CD14-positive monocyte (primary cell): ENCODE measurements around the gene PRDM12. TPM values are rescaled to one million over a fixed set of nuclear protein-coding genes. Genes with fewer than 3 reads are reported as not detected.

Experiments used
- DNase-seq, 3 donors: peaks; one replicate each; pipeline ENCODE4 v3.0.0-alpha.2; 2011 to 2022
- H2AFZ ChIP-seq: 2 replicates; pipeline ENCODE4 v1.6.0; 2012; ENCODE audit warnings: mild to moderate bottlenecking, low read depth, low read length, inconsistent platforms; ENCODE audit not compliant: insufficient read depth, poor library complexity, severe bottlenecking
- H3K27ac ChIP-seq, 2 donors: 1 replicate in 1 of 2; 2 replicates in 1 of 2; pipeline ENCODE4 v1.5.1; 2012 to 2013; ENCODE audit warnings: low read length in 2 of 2, control low read depth in 1 of 2, inconsistent platforms in 1 of 2, low read depth in 1 of 2, mild to moderate bottlenecking in 1 of 2
- H3K27me3 ChIP-seq, 2 donors: one replicate each; pipeline versions ENCODE4 v1.6.0 to v1.6.1; 2011 to 2013; ENCODE audit warnings: low read length in 2 of 2; ENCODE audit not compliant: control insufficient read depth in 2 of 2, insufficient read depth in 2 of 2
- H3K36me3 ChIP-seq, 2 donors: replicated peaks in 1 of 2; 1 replicate in 1 of 2; 2 replicates in 1 of 2; pipeline versions ENCODE4 v1.5.1 to v1.6.1; 2012 to 2013; ENCODE audit warnings: low read length in 2 of 2, control low read depth in 1 of 2, inconsistent platforms in 1 of 2, mild to moderate bottlenecking in 1 of 2; ENCODE audit not compliant: insufficient read depth in 2 of 2, control insufficient read depth in 1 of 2
- H3K4me1 ChIP-seq, 2 donors: 1 replicate in 1 of 2; 2 replicates in 1 of 2; pipeline versions ENCODE4 v1.5.1 to v1.6.1; 2012 to 2013; ENCODE audit warnings: low read length in 2 of 2, control low read depth in 1 of 2, inconsistent platforms in 1 of 2, mild to moderate bottlenecking in 1 of 2, moderate library complexity in 1 of 2; ENCODE audit not compliant: insufficient read depth in 2 of 2, control insufficient read depth in 1 of 2
- H3K4me2 ChIP-seq: replicated peaks from 2 replicates; pipeline ENCODE3; 2012; ENCODE audit warnings: low read length, moderate library complexity, mild to moderate bottlenecking; ENCODE audit not compliant: poor library complexity, severe bottlenecking; ENCODE audit errors: extremely low read depth
- H3K4me3 ChIP-seq, 3 experiments: fragments of 200-600 bp in 1 of 3; sonication (generic) in 1 of 3; replicated peaks in 1 of 3; 1 replicate in 2 of 3; 2 replicates in 1 of 3; pipeline ENCODE4 v1.5.1; 2011 to 2013; ENCODE audit warnings: low read length in 3 of 3, mild to moderate bottlenecking in 3 of 3, control low read depth in 2 of 3, low read depth in 2 of 3, inconsistent platforms in 1 of 3, moderate library complexity in 1 of 3
- H3K79me2 ChIP-seq: 2 replicates; pipeline ENCODE4 v1.6.0; 2012; ENCODE audit warnings: mild to moderate bottlenecking, control low read depth, inconsistent platforms, low read length, moderate library complexity; ENCODE audit not compliant: insufficient read depth
- H3K9ac ChIP-seq: 2 replicates; pipeline ENCODE4 v1.6.0; 2017; ENCODE audit warnings: low read length, mild to moderate bottlenecking; ENCODE audit not compliant: insufficient read depth, poor library complexity, severe bottlenecking
- H3K9me3 ChIP-seq, 2 donors: replicated peaks in 1 of 2; 1 replicate in 1 of 2; 2 replicates in 1 of 2; pipeline versions ENCODE4 v1.5.1 to v1.6.1; 2012 to 2013; ENCODE audit warnings: low read length in 2 of 2, control low read depth in 1 of 2; ENCODE audit not compliant: control insufficient read depth in 1 of 2, insufficient read depth in 1 of 2
- H4K20me1 ChIP-seq: 2 replicates; pipeline ENCODE4 v1.6.0; 2012; ENCODE audit warnings: mild to moderate bottlenecking, low read length, control low read depth, moderate library complexity; ENCODE audit not compliant: insufficient read depth
- H3K27ac Mint-ChIP-seq, 7 donors: one replicate each; pipeline ENCODE4 v1.8.0; 2020; ENCODE audit warnings: mild to moderate bottlenecking in 7 of 7, mixed read lengths in 7 of 7, moderate library complexity in 6 of 7, inconsistent platforms in 2 of 7
- H3K27me3 Mint-ChIP-seq, 3 donors: one replicate each; pipeline ENCODE4 v1.8.0; 2021 to 2022; ENCODE audit warnings: low read depth in 3 of 3, mild to moderate bottlenecking in 3 of 3, mixed read lengths in 3 of 3, moderate library complexity in 3 of 3, inconsistent platforms in 1 of 3
- H3K36me3 Mint-ChIP-seq, 2 donors: one replicate each; pipeline ENCODE4 v1.8.0; 2020; ENCODE audit warnings: mixed read lengths in 2 of 2, inconsistent platforms in 1 of 2, mild to moderate bottlenecking in 1 of 2
- H3K4me1 Mint-ChIP-seq: one replicate; pipeline ENCODE4 v1.8.0; 2020; ENCODE audit warnings: mild to moderate bottlenecking, mixed read lengths
- H3K4me3 Mint-ChIP-seq, 2 donors: one replicate each; pipeline ENCODE4 v1.8.0; 2020; ENCODE audit warnings: mild to moderate bottlenecking in 2 of 2, mixed read lengths in 2 of 2, moderate library complexity in 1 of 2
- H3K9me3 Mint-ChIP-seq, 7 donors: one replicate each; pipeline ENCODE4 v1.8.0; 2020 to 2022; ENCODE audit warnings: mixed read lengths in 7 of 7, mild to moderate bottlenecking in 6 of 7, moderate library complexity in 6 of 7, inconsistent platforms in 2 of 7
- CTCF ChIP-seq: fragments of 200-600 bp; IDR thresholded peaks from one replicate; pipeline ENCODE4 v1.8.0; 2022; ENCODE audit warnings: antibody characterized with exemption, mild to moderate bottlenecking
- WGBS: methylation state at CpG from one replicate; pipeline ENCODE4 v1.1.5; 2013; ENCODE audit warnings: missing lambda C conversion rate; ENCODE audit not compliant: insufficient coverage; 5-methylcytosine and 5-hydroxymethylcytosine counted together
- intact Hi-C, 2 donors: fragments of 100-400 bp; cut with micrococcal nuclease; formaldehyde crosslinking; loops; one replicate each; pipeline versions ENCODE4 v1.15.0 to v1.15.1; 2023
- polyA plus RNA-seq, 3 donors: library from polyadenylated mRNA; depleted of rRNA in 1 of 3; unstranded in 2 of 3; stranded (reverse) in 1 of 3; fragments of 300-500 nt in 2 of 3; fragments of >200 nt in 1 of 3; fragmentation: Illumina TruSeq in 2 of 3; gene quantifications; 1 replicate in 2 of 3; 2 replicates in 1 of 3; pipeline ENCODE4 v1.2.3, GENCODE V29; 2012 to 2021

The PRDM12 gene
- polyA plus RNA-seq, 3 donors, result 0.08 TPM; not detected in 2

- Histone ChIP-seq H3K4me3 (no peak overlapping the region), H3K27ac (no peak overlapping the region), H3K79me2 (no peaks in the 10 kb centered on the region), H3K36me3 (peaks cover 94 to 97% of the 10 kb centered on the region in 2 donors), H3K4me1 (no peaks in the 10 kb centered on the region), H3K9me3 (no peaks in the 10 kb centered on the region), H4K20me1 (no peaks in the 10 kb centered on the region), H3K4me2 (no peak overlapping the region), H3K9ac (no peak overlapping the region), H2AFZ (no peak overlapping the region), H3K27me3 (no peaks in the 10 kb centered on the region)
- Mint-ChIP-seq H3K36me3 (peaks cover 85 to 97% of the 10 kb centered on the region in 2 donors), H3K9me3 (peaks cover 0 to 3% (median 0%) of the 10 kb centered on the region in 7 donors), H3K27me3 (peaks cover 0 to 2% (median 1%) of the 10 kb centered on the region in 3 donors), H3K4me1 (no peaks in the 10 kb centered on the region), H3K27ac (no peak overlapping the region), H3K4me3 (no peak overlapping the region)
- intact Hi-C loops, result no loop called here
- 98% methylated on average over 4 of the region's 4 CpGs for WGBS
- no peak for DNase-seq
- TF ChIP-seq CTCF, result no peak
Observed at GRCh38 chr9:130630071-130630450, 34.3 kb upstream of the PRDM12 start.

- H3K4me3 Mint-ChIP-seq, result no peak overlapping the region
- H3K27ac ChIP-seq, result no peak overlapping the region
- H3K9ac ChIP-seq, result no peak overlapping the region
- TF ChIP-seq CTCF, result no peak
- peaks cover 0 to 2% (median 1%) of the 10 kb centered on the region in 3 donors for H3K27me3 Mint-ChIP-seq
- no peak overlapping the region for H2AFZ ChIP-seq
- 99% methylated on average over 19 of the region's 27 CpGs for WGBS
- no peak for DNase-seq
- H3K4me2 ChIP-seq, result no peak overlapping the region
- H3K4me3 ChIP-seq, result no peak overlapping the region
- peaks cover 0 to 3% (median 0%) of the 10 kb centered on the region in 7 donors for H3K9me3 Mint-ChIP-seq
- no peak overlapping the region for H3K27ac Mint-ChIP-seq
- H3K4me1 Mint-ChIP-seq, result no peaks in the 10 kb centered on the region
- H3K9me3 ChIP-seq, result no peaks in the 10 kb centered on the region
- H3K27me3 ChIP-seq, result no peaks in the 10 kb centered on the region
- intact Hi-C loops, result no loop called here
- H3K4me1 ChIP-seq, result no peaks in the 10 kb centered on the region
- H3K36me3 ChIP-seq, result peaks cover 93 to 97% of the 10 kb centered on the region in 2 donors
- H3K79me2 ChIP-seq, result no peaks in the 10 kb centered on the region
- H4K20me1 ChIP-seq, result no peaks in the 10 kb centered on the region
- H3K36me3 Mint-ChIP-seq, result peaks cover 85 to 97% of the 10 kb centered on the region in 2 donors
Observed at GRCh38 chr9:130630506-130631330, 33.7 kb upstream of the PRDM12 start.
